Left hindlimb (tissue), 1 donor: ENCODE data around the gene DAZAP1.

ENCODE experiments used
- DNase-seq: peaks from one replicate; pipeline ENCODE4 v3.0.0-alpha.2; 2018

The DAZAP1 gene

GRCh38 chr19:1460033-1460995 lies 52.9 kb downstream of the DAZAP1 start:
- no peak for DNase-seq

GRCh38 chr19:1461862-1462261 lies 54.5 kb downstream of the DAZAP1 start:
- DNase-seq, result no peak

- no peak for DNase-seq
These were observed 58.0 kb downstream of the DAZAP1 start for GRCh38 chr19:1465191-1466016.

GRCh38 chr19:1466018-1466460 lies 58.7 kb downstream of the DAZAP1 start:
- DNase-seq, result no peak

GRCh38 chr19:1466461-1467214 lies 59.3 kb downstream of the DAZAP1 start:
- DNase-seq, result no peak

GRCh38 chr19:1467215-1467489 lies 59.8 kb downstream of the DAZAP1 start:
- DNase-seq, result no peak

- DNase-seq, result no peak
These were observed 60.3 kb downstream of the DAZAP1 start for GRCh38 chr19:1467490-1468273.

- no peak for DNase-seq
These were observed 61.0 kb downstream of the DAZAP1 start for GRCh38 chr19:1468274-1468820.

GRCh38 chr19:1468821-1469254 lies 61.5 kb downstream of the DAZAP1 start:
- DNase-seq, result no peak

GRCh38 chr19:1469255-1470054 lies 62.1 kb downstream of the DAZAP1 start:
- no peak for DNase-seq

GRCh38 chr19:1470055-1470304 lies 62.6 kb downstream of the DAZAP1 start:
- DNase-seq, result no peak

- DNase-seq, result no peak
These were observed 63.1 kb downstream of the DAZAP1 start for GRCh38 chr19:1470305-1471009.

GRCh38 chr19:1471010-1471514 lies 63.7 kb downstream of the DAZAP1 start:
- no peak for DNase-seq

GRCh38 chr19:1471515-1472160 lies 64.3 kb downstream of the DAZAP1 start:
- no peak for DNase-seq

- DNase-seq, result no peak
These were observed 65.1 kb downstream of the DAZAP1 start for GRCh38 chr19:1472231-1473084.

- DNase-seq, result no peak
These were observed 65.9 kb downstream of the DAZAP1 start for GRCh38 chr19:1473085-1473851.

GRCh38 chr19:1474011-1474764 lies 66.8 kb downstream of the DAZAP1 start:
- DNase-seq, result no peak
